HG03439 (cell line): ENCODE data around the gene NDUFA7.
"Not testable (repeated sequence)": the region's sequence is repeated elsewhere in the genome, so short reads cannot be mapped to it uniquely, and the experiment has no call there.

Experiments
- ATAC-seq: cut with Tn5 transposase; IDR thresholded peaks from one replicate; pipeline ENCODE4 v1.9.1; 2021; ENCODE audit warnings: mild to moderate bottlenecking, moderate library complexity; ENCODE audit not compliant: unreplicated experiment

Gene NDUFA7

GRCh38 chr19:8342316-8342683 lies 21.1 kb upstream of the NDUFA7 start:
- ATAC-seq = no peak

DNA sequence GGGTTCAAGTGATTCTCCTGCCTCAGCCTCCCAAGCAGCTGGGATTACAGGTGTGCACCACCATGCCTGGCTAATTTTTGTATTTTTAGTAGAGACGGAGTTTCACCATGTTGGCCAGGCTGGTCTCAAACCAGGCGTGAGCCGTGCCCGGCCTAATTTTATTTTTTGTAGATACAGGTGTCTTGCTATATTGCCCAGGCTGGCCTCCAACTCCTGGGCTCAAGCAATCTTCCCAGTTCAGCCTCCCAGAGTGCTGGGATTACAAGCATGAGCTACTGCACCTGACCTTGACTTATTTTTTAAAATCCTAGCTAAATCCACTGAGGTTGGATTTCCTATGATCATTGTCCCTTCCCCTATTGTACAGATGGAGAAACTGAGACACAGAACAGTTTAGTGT lies 20.3 kb upstream of the NDUFA7 start:
- not testable (repeated sequence) for ATAC-seq

GRCh38 chr19:8340341-8341096 lies 19.3 kb upstream of the NDUFA7 start:
- ATAC-seq = no peak

DNA sequence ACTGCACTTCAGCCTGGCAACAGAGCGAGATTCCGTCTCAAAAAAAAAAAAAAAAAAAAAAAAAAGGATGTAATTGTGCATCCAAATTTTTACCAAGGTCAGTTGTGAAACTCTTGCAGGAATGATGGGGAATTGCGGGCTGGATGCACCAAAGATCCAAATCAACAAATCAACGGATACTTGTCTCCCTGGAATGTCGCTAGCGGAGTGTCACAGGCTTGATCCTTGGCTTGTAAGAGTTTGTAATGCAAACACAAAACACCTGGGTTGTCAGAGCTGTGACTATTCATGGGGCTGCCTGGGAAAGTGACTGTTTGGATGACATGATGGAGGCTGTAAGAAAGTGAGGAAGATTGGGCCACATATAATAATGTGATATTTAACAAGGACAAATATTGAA lies 17.7 kb upstream of the NDUFA7 start:
- no peak for ATAC-seq

- ATAC-seq = no peak
Observed at GRCh38 chr19:8337728-8338127, 16.6 kb upstream of the NDUFA7 start.

- ATAC-seq = no peak
Observed at GRCh38 chr19:8336660-8337059, 15.5 kb upstream of the NDUFA7 start.

- no peak for ATAC-seq
Observed at GRCh38 chr19:8336072-8336569, 14.9 kb upstream of the NDUFA7 start.

- peak; percentile 39 for ATAC-seq
Observed at GRCh38 chr19:8335343-8336071, 14.3 kb upstream of the NDUFA7 start.

DNA sequence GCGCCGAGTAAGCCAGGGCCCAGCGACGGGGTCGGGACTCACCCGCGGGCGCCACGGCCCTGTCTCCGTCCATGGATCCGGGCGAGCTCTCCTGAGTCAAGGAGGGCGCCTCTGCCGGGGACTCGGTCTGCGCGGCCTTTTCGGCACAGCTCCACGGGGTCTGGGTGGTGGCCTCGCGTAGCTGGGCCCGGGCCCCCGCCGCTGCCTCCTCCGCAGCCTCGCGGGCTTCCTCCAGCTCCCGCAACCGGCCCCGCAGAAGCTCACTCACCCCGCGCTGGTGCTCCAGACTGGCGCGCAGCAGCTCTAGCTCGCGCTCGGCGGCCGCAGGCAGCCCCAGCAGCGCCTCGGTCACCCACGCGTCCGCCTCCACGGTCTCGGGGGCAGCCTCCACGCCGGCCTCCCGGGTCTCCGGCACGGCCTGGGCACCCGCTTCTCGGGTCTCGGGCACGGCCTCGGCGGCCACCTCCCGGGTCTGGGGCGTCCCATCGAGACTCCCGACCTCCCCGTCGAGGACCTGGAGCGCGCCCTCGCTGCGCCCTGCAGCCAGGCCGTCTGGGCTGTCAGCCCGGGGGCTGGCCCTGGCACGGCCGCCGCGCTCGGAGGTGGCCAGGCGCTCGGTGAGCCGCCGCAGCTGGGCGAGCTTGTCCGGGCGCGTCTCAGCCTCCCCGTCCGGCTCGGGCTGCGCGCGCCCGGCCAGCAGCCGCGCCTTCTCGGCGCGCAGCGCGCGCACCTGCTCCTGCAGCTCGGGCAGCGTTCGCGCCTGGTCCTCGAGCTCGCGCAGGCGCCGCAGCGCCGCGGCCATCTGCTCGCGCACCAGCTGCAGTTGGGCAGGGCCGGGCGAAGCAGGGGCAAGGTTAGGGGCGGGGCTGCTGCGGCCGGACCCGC lies 13.5 kb upstream of the NDUFA7 start:
- ATAC-seq = peak; percentile 56

GRCh38 chr19:8333767-8334457 lies 12.7 kb upstream of the NDUFA7 start:
- no peak for ATAC-seq

DNA sequence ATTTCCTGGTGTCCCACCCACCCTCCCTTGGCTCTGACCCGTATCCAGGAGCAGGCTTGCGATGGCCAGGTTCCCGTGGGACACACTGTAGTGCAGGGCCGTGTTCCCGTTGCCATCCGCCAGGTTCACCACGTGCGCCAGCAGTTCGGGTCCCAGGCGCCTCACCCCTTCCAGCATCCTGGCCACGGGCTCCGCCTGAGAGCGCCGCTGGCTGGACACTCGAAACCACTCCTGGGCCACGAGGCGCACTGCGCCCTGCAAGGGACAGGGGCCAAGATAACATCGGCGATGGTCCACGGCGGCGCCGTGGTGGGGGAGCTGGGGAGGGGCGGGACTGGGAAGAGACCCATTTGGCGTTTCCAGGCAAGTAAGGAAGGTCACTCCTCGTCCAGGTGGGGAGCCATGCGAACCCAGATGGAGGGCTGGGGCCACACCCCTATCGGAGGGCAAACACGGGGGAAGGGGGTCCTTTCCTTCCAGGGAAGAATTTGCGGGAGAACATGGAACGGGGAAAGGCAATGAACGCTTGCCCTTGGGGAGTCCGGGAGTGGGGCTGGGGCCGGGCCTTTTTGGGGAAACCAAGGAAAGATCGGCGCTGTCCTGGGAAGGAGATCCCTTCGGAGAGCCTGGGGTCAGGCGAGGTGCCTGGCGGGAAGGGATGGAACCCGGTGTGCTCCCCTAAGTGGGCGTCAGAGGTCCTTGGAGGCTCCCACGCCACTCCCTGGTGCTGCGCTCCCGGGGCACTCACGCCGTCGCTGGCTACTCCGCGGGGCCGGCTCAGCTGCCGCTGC lies 12.0 kb upstream of the NDUFA7 start:
- ATAC-seq = no peak

GRCh38 chr19:8331263-8331845 lies 10.2 kb upstream of the NDUFA7 start:
- ATAC-seq = no peak

- no peak for ATAC-seq
Observed at GRCh38 chr19:8329996-8330395, 8.8 kb upstream of the NDUFA7 start.

- no peak for ATAC-seq
Observed at GRCh38 chr19:8325454-8325853, 4.3 kb upstream of the NDUFA7 start.

- no peak for ATAC-seq
Observed at GRCh38 chr19:8324186-8325050, 3.2 kb upstream of the NDUFA7 start.

- ATAC-seq = no peak
Observed at GRCh38 chr19:8323781-8324185, 2.6 kb upstream of the NDUFA7 start.

DNA sequence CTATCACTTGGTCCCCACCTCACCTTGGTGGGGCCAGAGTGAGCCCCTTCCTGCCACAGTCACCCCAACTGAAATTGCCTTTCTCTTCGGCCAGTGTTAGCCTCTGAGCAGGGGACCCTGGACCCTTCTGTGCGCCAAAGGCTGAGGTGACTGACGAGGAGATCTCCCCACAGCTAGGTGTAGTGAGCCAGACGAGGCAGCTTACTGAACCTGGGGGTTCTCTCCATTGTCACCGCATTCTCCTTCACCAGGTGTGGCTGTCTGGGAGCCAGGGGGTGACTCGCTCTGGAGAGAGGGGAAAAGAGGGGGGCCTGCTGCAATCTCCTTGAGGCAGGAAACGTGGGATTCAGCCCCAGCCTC lies 1.4 kb upstream of the NDUFA7 start:
- ATAC-seq = no peak

DNA sequence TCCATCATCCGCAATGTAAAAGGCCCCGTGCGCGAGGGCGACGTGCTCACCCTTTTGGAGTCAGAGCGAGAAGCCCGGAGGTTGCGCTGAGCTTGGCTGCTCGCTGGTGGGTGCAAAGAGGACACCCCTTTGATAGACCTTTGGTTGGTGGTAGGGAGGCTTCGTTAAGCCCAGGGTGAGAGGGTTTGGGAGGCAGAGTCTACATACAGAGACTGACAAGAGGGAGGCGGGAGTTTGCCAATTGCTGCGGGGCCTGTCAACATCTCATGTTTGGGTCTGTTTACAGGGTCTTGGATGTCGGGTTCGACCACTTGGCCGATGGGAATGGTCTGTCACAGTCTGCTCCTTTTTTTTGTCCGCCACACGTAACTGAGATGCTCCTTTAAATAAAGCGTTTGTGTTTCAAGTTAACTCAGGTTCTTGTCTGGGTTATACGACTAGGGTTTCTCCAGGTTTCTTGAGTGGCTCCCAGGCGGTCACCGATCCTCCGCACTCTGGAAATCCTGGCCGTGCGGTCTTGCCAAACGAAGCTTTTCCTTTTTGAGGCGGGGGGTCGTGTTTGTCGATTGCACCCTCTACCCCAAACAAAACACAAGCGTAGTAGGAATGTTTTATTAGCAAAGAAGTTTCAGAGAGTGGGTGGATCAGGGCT lies 937 bp upstream of the NDUFA7 start:
- ATAC-seq = no peak
